A549 (cell line): ENCODE data around the gene ZNF618. TPM values are rescaled to one million over a fixed set of nuclear protein-coding genes. Genes with fewer than 3 reads are reported as not detected.

Experiments used
- ATAC-seq, 2 experiments: fragments of 200-7000 bp in 1 of 2; fragments of >200 bp in 1 of 2; cut with Nextera tagmentation in 1 of 2; cut with Tn5 transposase in 1 of 2; 3 replicates each; pipeline versions ENCODE4 v1.8.0 to v1.9.1; 2018 to 2020; ENCODE audit warnings: mild to moderate bottlenecking in 1 of 2, moderate library complexity in 1 of 2
- CTCF ChIA-PET: fragments of 300-600 bp; sonication (Branson Sonifier 250); formaldehyde crosslinking; extraction: SDS; loops from one replicate; lab custom pipeline; 2021; ENCODE audit warnings: antibody characterized with exemption, inconsistent platforms; lab: Yijun Ruan, JAX
- POLR2A ChIA-PET: fragments of 350-600 bp; formaldehyde crosslinking; extraction: SDS; loops from one replicate; lab custom pipeline; 2021; ENCODE audit warnings: antibody characterized with exemption, inconsistent platforms; lab: Yijun Ruan, JAX
- DNase-seq, 2 experiments: peaks; one replicate each; pipeline versions ENCODE4 v3.0.0 to v3.0.0-alpha.2; 2011 to 2016; ENCODE audit warnings: low read depth in 1 of 2, low spot score in 1 of 2
- FAIRE-seq: peaks from 2 replicates; lab custom pipeline; 2011; peaks lifted over from hg19 to GRCh38; lab: Jason Lieb, UNC
- H3K27ac ChIP-seq, 2 experiments: fragments of >200 bp; sonication (Bioruptor Twin); formaldehyde crosslinking; 3 replicates each; pipeline ENCODE4 v1.5.1; 2016 to 2017
- H3K4me1 ChIP-seq: fragments of >200 bp; sonication (Bioruptor Twin); formaldehyde crosslinking; 3 replicates; pipeline ENCODE4 v1.6.1; 2016
- H3K4me2 ChIP-seq: fragments of >200 bp; sonication (Bioruptor Twin); formaldehyde crosslinking; 3 replicates; pipeline ENCODE4 v1.6.1; 2016
- H3K4me3 ChIP-seq: fragments of >200 bp; sonication (Bioruptor Twin); formaldehyde crosslinking; 3 replicates; pipeline ENCODE4 v1.5.1; 2016
- H3K9me3 ChIP-seq: fragments of >200 bp; sonication (Bioruptor Twin); formaldehyde crosslinking; 3 replicates; pipeline ENCODE4 v1.6.1; 2016
- CEBPB ChIP-seq, 2 experiments: fragments of >200 bp in 1 of 2; sonication (Bioruptor Twin) in 1 of 2; formaldehyde crosslinking in 1 of 2; IDR thresholded peaks; 2 replicates each; pipeline ENCODE4 v1.6.1; 2012 to 2016
- CHD2 ChIP-seq: fragments of 150-350 bp; IDR thresholded peaks from 2 replicates; pipeline ENCODE4 v1.6.1; 2014; ENCODE audit warnings: low read length; ENCODE audit not compliant: partially characterized antibody
- CTCF ChIP-seq: fragments of >200 bp; sonication (Bioruptor Twin); formaldehyde crosslinking; IDR thresholded peaks from 3 replicates; pipeline ENCODE4 v1.5.1; 2016
- EHF ChIP-seq: fragments of 250-450 bp; sonication (Bioruptor Pico); IDR thresholded peaks from 2 replicates; pipeline ENCODE4 v1.5.0; 2020; ENCODE audit warnings: mild to moderate bottlenecking
- ELK1 ChIP-seq: fragments of 150-350 bp; IDR thresholded peaks from 2 replicates; pipeline ENCODE4 v1.6.1; 2014; ENCODE audit warnings: low read depth, mild to moderate bottlenecking, low read length
- ESRRA ChIP-seq: fragments of 150-350 bp; IDR thresholded peaks from 2 replicates; pipeline ENCODE4 v1.6.1; 2014; ENCODE audit warnings: mild to moderate bottlenecking, low read length, borderline replicate concordance
- FOSB ChIP-seq: fragments of 250-450 bp; sonication (Bioruptor Pico); IDR thresholded peaks from 2 replicates; pipeline ENCODE4 v1.5.0; 2020; ENCODE audit warnings: mild to moderate bottlenecking, moderate library complexity
- FOSL2 ChIP-seq, 2 experiments: fragments of 450-650 bp in 1 of 2; fragments of >200 bp in 1 of 2; sonication (Bioruptor Twin) in 1 of 2; formaldehyde crosslinking; IDR thresholded peaks; 2 replicates each; pipeline versions ENCODE4 v1.5.0 to v1.6.1; 2016 to 2020; ENCODE audit warnings: mild to moderate bottlenecking in 1 of 2, moderate library complexity in 1 of 2
- HDAC2 ChIP-seq: fragments of 200-600 bp; sonication (generic); IDR thresholded peaks from 2 replicates; pipeline ENCODE4 v1.6.1; 2016
- HES2 ChIP-seq: fragments of >200 bp; sonication (Bioruptor Twin); formaldehyde crosslinking; IDR thresholded peaks from 2 replicates; pipeline ENCODE4 v1.6.1; 2016
- HOXB13 ChIP-seq: fragments of 250-450 bp; sonication (Bioruptor Pico); IDR thresholded peaks from 2 replicates; pipeline ENCODE4 v1.5.0; 2020; ENCODE audit warnings: low read depth, mild to moderate bottlenecking, moderate library complexity
- JUN ChIP-seq, 2 experiments: fragments of >200 bp; sonication (Bioruptor Twin); formaldehyde crosslinking; IDR thresholded peaks; 2 replicates in 1 of 2; 3 replicates in 1 of 2; pipeline ENCODE4 v1.6.1; 2016 to 2017
- KDM5A ChIP-seq: fragments of 200-600 bp; sonication (generic); IDR thresholded peaks from 2 replicates; pipeline ENCODE4 v1.6.1; 2016; ENCODE audit warnings: antibody characterized with exemption, mild to moderate bottlenecking
- MAZ ChIP-seq: fragments of 150-350 bp; IDR thresholded peaks from 2 replicates; pipeline ENCODE4 v1.6.1; 2014; ENCODE audit warnings: antibody characterized with exemption, low read depth, low read length, borderline replicate concordance
- MYC ChIP-seq: IDR thresholded peaks from 2 replicates; pipeline ENCODE4 v1.6.1; 2012; ENCODE audit warnings: mild to moderate bottlenecking, inconsistent platforms, low read length, improper control_type of control experiment, borderline replicate concordance
- NPAS2 ChIP-seq: fragments of 250-450 bp; sonication (Bioruptor Pico); IDR thresholded peaks from 2 replicates; pipeline ENCODE4 v1.8.0; 2022; ENCODE audit warnings: mild to moderate bottlenecking, moderate library complexity, borderline replicate concordance
- POLR2A ChIP-seq: IDR thresholded peaks from 2 replicates; pipeline ENCODE4 v1.6.1; 2012; ENCODE audit warnings: mild to moderate bottlenecking, low read length
- RAD21 ChIP-seq, 2 experiments: fragments of >200 bp in 1 of 2; sonication (Bioruptor Twin) in 1 of 2; formaldehyde crosslinking in 1 of 2; IDR thresholded peaks in 1 of 2; conservative IDR thresholded peaks in 1 of 2; 2 replicates in 1 of 2; 3 replicates in 1 of 2; pipeline ENCODE4 v1.6.1; 2012 to 2018; ENCODE audit warnings: inconsistent platforms in 1 of 2
- ZC3H11A ChIP-seq: fragments of 450-650 bp; IDR thresholded peaks from 2 replicates; pipeline ENCODE4 v1.6.1; 2014; ENCODE audit warnings: antibody characterized with exemption, mild to moderate bottlenecking
- WGBS: methylation state at CpG from one replicate; pipeline ENCODE4 v1.1.6; 2017; ENCODE audit errors: missing lambda C conversion rate; 5-methylcytosine and 5-hydroxymethylcytosine counted together
- polyA plus RNA-seq, 4 experiments: library from polyadenylated mRNA; depleted of rRNA in 3 of 4; stranded (reverse); fragments of >200 nt; fragmentation: RNase III in 1 of 4; extraction: RNeasy Plus Mini Kit Qiagen cat#74134 plus additional on column Dnase treatment in 1 of 4; gene quantifications; 2 replicates in 3 of 4; 3 replicates in 1 of 4; pipeline ENCODE4 v1.2.3, GENCODE V29; 2011 to 2017

ZNF618 gene
- polyA plus RNA-seq, 2 of the 4 experiments (the other 2 are of a cell fraction), result 9.0 to 10.0 TPM

GRCh38 chr9:114084282-114085073, 208.4 kb downstream of the ZNF618 start:
- TF ChIP-seq FOSL2 (IDR thresholded peaks at IDR 0.05), result no peak
- no peak for TF ChIP-seq FOSL2 (CRISPR knock-in tag; IDR thresholded peaks at IDR 0.05)
- no peak for TF ChIP-seq RAD21 (conservative IDR thresholded peaks at IDR 0.05 in 1 of 2, IDR thresholded peaks at IDR 0.05 in 1 of 2)
- no peak for TF ChIP-seq POLR2A
- TF ChIP-seq NPAS2 (CRISPR knock-in tag), result no peak
- no peak for TF ChIP-seq FOSB (CRISPR knock-in tag)
- TF ChIP-seq HOXB13 (CRISPR knock-in tag), result no peak
- no peak for TF ChIP-seq ESRRA
- TF ChIP-seq CHD2, result no peak
- TF ChIP-seq, all 56 proteins: peak for 0
- Histone ChIP-seq H3K4me3 (no peak overlapping the region), H3K27ac (peak overlapping the region; percentile 24 to 94; a peak in 5 of 6 replicates), H3K9me3 (no peaks in the 10 kb centered on the region), H3K4me2 (no peak overlapping the region), H3K4me1 (peaks cover 52% of the 10 kb centered on the region)
- DNase-seq (no peak), ATAC-seq (no peak), FAIRE-seq (no peak)
- ChIA-PET POLR2A (no interaction called here), CTCF (interaction anchor here (0.6 to 10.1 kb wide), 16 partner anchors 11 to 321 kb away, joined by 3 to 191 read pairs (median 4); partner anchors contain the start of genes COL27A1 and KIF12)
- WGBS, result 81% methylated on average over 11 of the region's 11 CpGs

GRCh38 chr9:114085387-114085789, 209.3 kb downstream of the ZNF618 start:
- peaks cover 43% of the 10 kb centered on the region for H3K4me1 ChIP-seq
- FAIRE-seq (no peak), ATAC-seq (no peak), DNase-seq (no peak)
- no peak overlapping the region for H3K4me3 ChIP-seq
- ChIA-PET CTCF (interaction anchor here (0.6 to 10.1 kb wide), 7 partner anchors 10 to 320 kb away, joined by 3 to 191 read pairs (median 4); partner anchors contain the start of gene COL27A1), POLR2A (no interaction called here)
- 98% methylated on average over 9 of the region's 9 CpGs for WGBS
- peak overlapping the region in 1 of 2 experiments; percentile 94; a peak in 2 of 6 replicates for H3K27ac ChIP-seq
- H3K4me2 ChIP-seq, result no peak overlapping the region
- no peaks in the 10 kb centered on the region for H3K9me3 ChIP-seq
- TF ChIP-seq MAZ, result no peak
- no peak for TF ChIP-seq CHD2
- TF ChIP-seq EHF (CRISPR knock-in tag), result no peak
- no peak for TF ChIP-seq MYC
- TF ChIP-seq CTCF, result no peak
- no peak for TF ChIP-seq ZC3H11A

GRCh38 chr9:114086009-114086408, 209.9 kb downstream of the ZNF618 start:
- Histone ChIP-seq H3K4me3 (no peak overlapping the region), H3K4me1 (peaks cover 40% of the 10 kb centered on the region), H3K4me2 (no peak overlapping the region; the same call in 2 of the 3 replicates), H3K9me3 (no peaks in the 10 kb centered on the region), H3K27ac (peak overlapping the region in 1 of 2 experiments; percentile 94; a peak in 1 of 6 replicates)
- TF ChIP-seq ELK1 (no peak), JUN (IDR thresholded peaks at IDR 0.05) (no peak), KDM5A (no peak), FOSB (CRISPR knock-in tag) (no peak), CEBPB (IDR thresholded peaks at IDR 0.05) (no peak), HDAC2 (no peak), HES2 (no peak), POLR2A (no peak)
- DNase-seq (no peak), ATAC-seq (no peak), FAIRE-seq (no peak)
- POLR2A ChIA-PET, result no interaction called here
- CTCF ChIA-PET, result interaction anchor here (7.4 to 10.1 kb wide), 3 partner anchors 9 to 206 kb away, joined by 80 to 191 read pairs (median 145); no protein-coding TSS in a partner anchor
- WGBS, result 82% methylated on average over 6 of the region's 6 CpGs
